ENCODE results near the gene PDLIM5.
A peak's percentile ranks its signal among the peaks of the same experiment; 100 is the strongest.

PDLIM5 gene

DNA sequence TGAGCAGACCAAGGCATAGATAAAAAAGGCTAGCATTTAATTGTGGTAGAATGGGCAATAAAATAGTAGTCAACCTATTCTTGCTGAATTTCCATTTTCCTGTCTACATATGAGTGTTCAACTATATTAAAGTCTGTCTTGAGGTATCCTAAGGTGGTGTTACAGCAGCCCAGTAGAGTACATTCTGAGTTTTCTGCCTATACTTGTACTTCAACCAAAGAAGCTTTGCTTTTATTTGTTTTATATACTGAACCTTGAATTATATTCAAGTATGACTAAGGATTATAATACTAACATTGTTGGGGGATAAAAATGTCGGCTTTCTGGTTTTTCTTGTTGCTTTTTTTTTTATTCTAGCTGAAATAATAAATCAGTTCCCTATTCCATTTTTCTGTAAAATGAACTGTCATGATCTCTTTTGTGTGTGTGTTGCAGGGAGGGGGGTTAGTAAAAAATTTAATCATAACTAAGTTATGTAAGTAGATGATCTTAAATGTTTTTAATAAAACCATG is 106.7 kb downstream of the PDLIM5 start:
- FAIRE-seq: no peak
- TF ChIP-seq TAF1 (IDR thresholded peaks at IDR 0.05; ENCODE audit: low read depth, low read length) (no peak), POLR2A (IDR thresholded peaks at IDR 0.05; ENCODE audit: low read depth, low read length) (no peak), POLR2AphosphoS5 (IDR thresholded peaks at IDR 0.05; ENCODE audit: low read depth, low read length) (no peak), PAX5 (IDR thresholded peaks at IDR 0.05; ENCODE audit: insufficient read depth, low read length, severe bottlenecking) (no peak), SPI1 (IDR thresholded peaks at IDR 0.05; ENCODE audit: low read depth, low read length) (no peak), POU2F2 (IDR thresholded peaks at IDR 0.05; ENCODE audit: low read depth, low read length) (no peak)
- no peak for DNase-seq (ENCODE audit: insufficient read length, low spot score)

DNA sequence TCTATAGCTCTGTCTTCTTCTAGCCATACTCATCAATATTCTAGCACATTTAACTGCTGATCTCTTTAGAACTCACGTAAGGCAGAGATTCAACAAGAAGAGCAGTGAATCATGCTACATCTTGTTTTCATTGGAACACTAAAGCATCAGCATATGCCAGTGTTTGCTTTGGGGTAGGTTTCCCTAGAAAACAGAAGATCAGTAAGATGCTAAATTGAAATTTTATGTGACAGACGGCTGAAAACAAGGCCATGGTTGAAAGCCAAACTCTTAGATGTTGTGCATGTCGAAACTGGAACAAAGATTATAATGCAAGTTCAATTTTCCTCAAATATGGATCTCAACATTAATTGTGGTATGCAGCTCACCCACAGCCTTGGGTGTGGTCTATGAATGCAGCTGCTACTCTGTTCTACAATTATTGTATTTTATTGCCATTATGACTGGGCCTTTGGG is 107.6 kb downstream of the PDLIM5 start:
- no peak for TF ChIP-seq SPI1 (IDR thresholded peaks at IDR 0.05; ENCODE audit: low read depth, low read length)
- TF ChIP-seq PAX5 (IDR thresholded peaks at IDR 0.05; ENCODE audit: insufficient read depth, low read length, severe bottlenecking): no peak
- no peak for TF ChIP-seq POLR2A (IDR thresholded peaks at IDR 0.05; ENCODE audit: low read depth, low read length)
- no peak for TF ChIP-seq POLR2AphosphoS5 (IDR thresholded peaks at IDR 0.05; ENCODE audit: low read depth, low read length)
- no peak for TF ChIP-seq TAF1 (IDR thresholded peaks at IDR 0.05; ENCODE audit: low read depth, low read length)
- TF ChIP-seq POU2F2 (IDR thresholded peaks at IDR 0.05; ENCODE audit: low read depth, low read length): no peak
- no peak for DNase-seq (ENCODE audit: insufficient read length, low spot score)
- FAIRE-seq: no peak

DNA sequence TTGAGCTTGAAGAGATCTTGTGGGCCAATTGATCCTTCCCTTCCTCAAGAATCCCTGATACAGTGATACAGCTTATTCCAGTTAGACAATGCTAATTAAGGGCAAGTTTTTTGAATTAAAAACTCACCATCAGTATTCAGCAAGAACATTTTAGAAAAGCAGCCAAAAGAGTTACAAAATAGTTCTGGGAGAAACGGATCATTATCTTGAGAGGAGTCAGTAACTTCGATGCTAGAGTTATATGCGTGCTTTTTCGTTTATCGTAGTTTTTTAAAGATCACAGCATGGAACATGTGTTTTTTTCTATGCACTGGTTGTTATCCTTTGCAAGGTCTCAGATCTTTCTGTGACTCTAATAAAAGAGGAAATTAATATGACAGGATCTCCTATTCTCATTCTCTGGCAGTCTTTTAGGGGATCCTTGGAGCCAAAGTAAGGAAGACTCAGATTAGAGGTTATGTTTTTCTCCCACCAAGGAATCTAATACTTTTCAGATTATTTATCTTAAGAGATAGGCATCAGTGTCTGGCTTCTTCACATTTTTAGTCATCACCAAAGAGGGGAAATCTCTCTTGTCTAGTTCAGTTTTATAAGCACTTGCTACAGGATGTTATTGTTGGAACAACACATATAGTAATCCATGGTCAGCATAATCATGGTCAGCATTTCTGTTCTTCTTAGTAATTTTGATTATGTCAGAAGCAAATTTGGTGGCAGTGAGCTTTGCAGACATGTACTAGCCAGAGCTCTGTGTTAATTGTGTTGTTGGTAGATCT is 109.7 kb downstream of the PDLIM5 start:
- FAIRE-seq: no peak
- DNase-seq (ENCODE audit: insufficient read length, low spot score): no peak
- TF ChIP-seq POU2F2 (IDR thresholded peaks at IDR 0.05; ENCODE audit: low read depth, low read length): no peak
- TF ChIP-seq POLR2AphosphoS5 (IDR thresholded peaks at IDR 0.05; ENCODE audit: low read depth, low read length): no peak
- TF ChIP-seq TAF1 (IDR thresholded peaks at IDR 0.05; ENCODE audit: low read depth, low read length): no peak
- no peak for TF ChIP-seq POLR2A (IDR thresholded peaks at IDR 0.05; ENCODE audit: low read depth, low read length)
- TF ChIP-seq PAX5 (IDR thresholded peaks at IDR 0.05; ENCODE audit: insufficient read depth, low read length, severe bottlenecking): no peak
- no peak for TF ChIP-seq SPI1 (IDR thresholded peaks at IDR 0.05; ENCODE audit: low read depth, low read length)

DNA sequence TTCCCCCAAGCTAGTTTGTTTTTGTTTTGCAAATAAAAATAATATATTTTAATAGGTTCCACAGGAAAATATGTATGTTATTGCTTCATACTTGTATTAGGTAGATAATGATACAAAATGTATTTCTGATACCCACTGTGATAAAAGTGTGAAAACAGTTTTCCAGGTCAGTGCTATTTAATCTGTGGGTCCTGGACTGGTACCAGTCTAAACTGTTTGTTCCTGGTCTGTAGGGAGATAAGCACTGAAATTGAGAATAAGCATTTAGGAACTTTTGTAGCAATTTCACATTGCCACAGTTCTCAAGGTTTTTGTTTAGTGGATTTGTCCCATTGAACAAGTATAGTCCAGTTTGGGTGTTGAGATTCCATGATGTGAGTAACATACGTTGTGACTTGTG is 110.5 kb downstream of the PDLIM5 start:
- no peak for TF ChIP-seq SPI1 (IDR thresholded peaks at IDR 0.05; ENCODE audit: low read depth, low read length)
- FAIRE-seq (no peak), DNase-seq (ENCODE audit: insufficient read length, low spot score) (no peak)

DNA sequence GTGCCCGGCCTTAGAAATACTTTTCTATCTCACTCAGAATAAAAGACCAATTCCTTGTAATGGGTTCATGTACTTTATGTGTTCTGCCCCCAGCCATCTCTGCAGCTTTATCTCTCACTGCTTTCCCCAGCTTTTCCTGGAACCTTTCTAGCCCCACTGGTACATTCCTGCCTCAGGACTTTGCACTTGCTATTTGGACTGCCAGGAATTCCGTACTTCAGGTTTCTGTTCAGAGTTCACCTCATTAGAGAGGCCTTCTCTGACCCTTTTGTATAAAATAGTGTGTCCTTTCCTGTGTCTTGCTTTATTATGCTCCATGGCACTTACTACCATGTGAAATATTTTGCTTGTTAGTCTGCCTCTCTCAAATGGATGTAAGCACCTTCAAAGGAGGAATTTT is 112.5 kb downstream of the PDLIM5 start:
- FAIRE-seq (no peak), DNase-seq (ENCODE audit: insufficient read length, low spot score) (no peak)

DNA sequence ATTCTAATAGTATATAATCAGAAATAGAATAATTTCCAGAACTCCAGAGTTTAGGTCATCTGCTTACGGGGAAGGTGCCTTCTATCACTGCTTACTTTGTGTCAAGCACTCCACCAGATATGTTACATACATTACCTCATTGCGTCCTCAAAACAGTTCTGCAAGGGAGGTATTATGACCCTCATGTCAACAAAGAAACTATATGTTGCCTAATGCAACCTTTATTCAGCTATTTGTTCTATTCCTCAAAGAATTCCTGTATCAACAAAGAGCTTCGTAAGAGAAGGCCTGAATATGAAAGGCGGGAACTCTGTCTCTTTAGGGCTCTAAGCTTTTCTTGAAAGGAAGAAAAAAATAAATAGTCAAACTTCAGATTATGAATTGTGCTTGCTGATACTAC is 114.7 kb downstream of the PDLIM5 start:
- FAIRE-seq: no peak

More for the DNA sequence above, 112.5 kb downstream of the PDLIM5 start:
- TF ChIP-seq TAF1 (IDR thresholded peaks at IDR 0.05; ENCODE audit: low read depth, low read length): no peak
- TF ChIP-seq POLR2A (IDR thresholded peaks at IDR 0.05; ENCODE audit: low read depth, low read length): no peak
- TF ChIP-seq POLR2AphosphoS5 (IDR thresholded peaks at IDR 0.05; ENCODE audit: low read depth, low read length): no peak
- no peak for TF ChIP-seq PAX5 (IDR thresholded peaks at IDR 0.05; ENCODE audit: insufficient read depth, low read length, severe bottlenecking)
- no peak for TF ChIP-seq SPI1 (IDR thresholded peaks at IDR 0.05; ENCODE audit: low read depth, low read length)
- TF ChIP-seq POU2F2 (IDR thresholded peaks at IDR 0.05; ENCODE audit: low read depth, low read length): no peak

DNA sequence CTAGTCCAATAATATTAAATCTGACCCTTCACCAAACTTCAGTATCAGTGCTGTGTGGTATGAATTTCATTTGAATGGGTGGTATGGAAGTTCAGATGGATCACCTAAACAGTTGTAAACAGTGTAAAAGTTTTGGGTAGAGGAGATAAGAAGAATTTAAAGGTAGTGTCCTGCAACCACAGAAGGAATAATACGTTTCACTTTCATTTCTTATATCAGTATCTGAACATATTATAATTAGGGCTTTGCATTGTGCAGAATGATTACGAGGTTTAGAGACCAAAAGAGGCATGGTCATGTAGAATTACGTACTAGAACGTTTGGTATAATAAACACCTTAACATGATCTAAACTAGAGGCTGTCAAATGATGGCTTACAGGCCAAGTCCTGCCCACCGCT is 116.1 kb downstream of the PDLIM5 start:
- peak; percentile 2 for DNase-seq (ENCODE audit: insufficient read length, low spot score)
- TF ChIP-seq POLR2A (IDR thresholded peaks at IDR 0.05; ENCODE audit: low read depth, low read length): no peak
- TF ChIP-seq PAX5 (IDR thresholded peaks at IDR 0.05; ENCODE audit: insufficient read depth, low read length, severe bottlenecking): no peak
- TF ChIP-seq POLR2AphosphoS5 (IDR thresholded peaks at IDR 0.05; ENCODE audit: low read depth, low read length): no peak
- TF ChIP-seq POU2F2 (IDR thresholded peaks at IDR 0.05; ENCODE audit: low read depth, low read length): no peak
- TF ChIP-seq TAF1 (IDR thresholded peaks at IDR 0.05; ENCODE audit: low read depth, low read length): no peak
- TF ChIP-seq SPI1 (IDR thresholded peaks at IDR 0.05; ENCODE audit: low read depth, low read length): no peak
- FAIRE-seq: peak; percentile 33

More for the DNA sequence above, 114.7 kb downstream of the PDLIM5 start:
- TF ChIP-seq POLR2A (IDR thresholded peaks at IDR 0.05; ENCODE audit: low read depth, low read length): no peak
- no peak for TF ChIP-seq SPI1 (IDR thresholded peaks at IDR 0.05; ENCODE audit: low read depth, low read length)
- no peak for TF ChIP-seq PAX5 (IDR thresholded peaks at IDR 0.05; ENCODE audit: insufficient read depth, low read length, severe bottlenecking)
- no peak for TF ChIP-seq POU2F2 (IDR thresholded peaks at IDR 0.05; ENCODE audit: low read depth, low read length)
- TF ChIP-seq TAF1 (IDR thresholded peaks at IDR 0.05; ENCODE audit: low read depth, low read length): no peak
- no peak for TF ChIP-seq POLR2AphosphoS5 (IDR thresholded peaks at IDR 0.05; ENCODE audit: low read depth, low read length)
- no peak for DNase-seq (ENCODE audit: insufficient read length, low spot score)

DNA sequence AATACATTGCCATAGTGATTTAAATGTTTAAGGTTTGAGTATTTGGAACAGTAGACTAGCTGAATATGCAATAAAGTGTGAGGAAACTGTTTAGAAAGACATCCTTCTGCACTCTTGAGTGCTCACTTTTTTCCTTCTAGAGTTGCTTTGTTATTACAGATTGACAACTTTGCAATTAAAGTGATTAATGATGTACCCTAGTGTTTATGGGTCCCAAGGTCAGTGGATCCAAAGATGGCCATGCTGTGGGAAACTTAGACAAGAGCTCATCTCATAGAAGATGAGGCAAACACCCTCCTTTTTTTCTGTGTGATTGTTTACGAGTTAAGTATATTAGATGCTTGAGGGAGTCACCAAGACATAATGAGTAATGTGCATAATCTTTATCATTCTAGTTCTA is 118.8 kb downstream of the PDLIM5 start:
- DNase-seq (ENCODE audit: insufficient read length, low spot score) (no peak), FAIRE-seq (no peak)
- TF ChIP-seq POLR2AphosphoS5 (IDR thresholded peaks at IDR 0.05; ENCODE audit: low read depth, low read length) (no peak), POLR2A (IDR thresholded peaks at IDR 0.05; ENCODE audit: low read depth, low read length) (no peak), PAX5 (IDR thresholded peaks at IDR 0.05; ENCODE audit: insufficient read depth, low read length, severe bottlenecking) (no peak), POU2F2 (IDR thresholded peaks at IDR 0.05; ENCODE audit: low read depth, low read length) (no peak), SPI1 (IDR thresholded peaks at IDR 0.05; ENCODE audit: low read depth, low read length) (no peak), TAF1 (IDR thresholded peaks at IDR 0.05; ENCODE audit: low read depth, low read length) (no peak)

DNA sequence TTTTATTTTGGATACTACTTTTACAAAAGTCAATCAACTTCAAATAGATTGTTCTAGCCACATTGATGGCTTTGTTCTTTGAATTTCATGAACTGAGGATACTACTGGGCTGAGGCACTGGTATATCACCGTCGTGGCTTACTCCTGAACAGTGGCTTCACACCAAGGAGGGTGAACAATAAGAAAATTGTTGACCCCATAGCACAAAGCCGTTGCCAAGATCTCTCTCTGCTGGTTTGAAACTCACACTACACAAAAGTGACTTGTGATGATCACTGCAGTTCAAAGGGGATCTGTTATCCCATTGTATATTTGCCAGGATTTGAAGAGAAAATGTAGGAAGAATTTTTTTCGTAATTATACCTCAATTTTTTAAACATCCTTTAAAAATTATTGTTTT is 119.6 kb downstream of the PDLIM5 start:
- DNase-seq (ENCODE audit: insufficient read length, low spot score) (no peak), FAIRE-seq (no peak)
- no peak for TF ChIP-seq SPI1 (IDR thresholded peaks at IDR 0.05; ENCODE audit: low read depth, low read length)
- TF ChIP-seq POLR2A (IDR thresholded peaks at IDR 0.05; ENCODE audit: low read depth, low read length): no peak
- no peak for TF ChIP-seq TAF1 (IDR thresholded peaks at IDR 0.05; ENCODE audit: low read depth, low read length)
- TF ChIP-seq POLR2AphosphoS5 (IDR thresholded peaks at IDR 0.05; ENCODE audit: low read depth, low read length): no peak
- no peak for TF ChIP-seq PAX5 (IDR thresholded peaks at IDR 0.05; ENCODE audit: insufficient read depth, low read length, severe bottlenecking)
- no peak for TF ChIP-seq POU2F2 (IDR thresholded peaks at IDR 0.05; ENCODE audit: low read depth, low read length)

Measured in GM12891 (cell line).